Activated CD4-positive, alpha-beta T cell treated with anti-CD3 and anti-CD28 coated beads, Interleukin-2, amount 10 ng/mL, durations not matched to agents 7 days and 5 days (primary cell): ENCODE results near the gene RASSF7. TPM values are rescaled to one million over a fixed set of nuclear protein-coding genes. Genes with fewer than 3 reads are reported as not detected.

Experiments used
- CTCF ChIA-PET: fragments of 350-600 bp; sonication (Branson Sonifier 250); formaldehyde crosslinking; loops from one replicate; lab custom pipeline; 2021; ENCODE audit warnings: antibody characterized with exemption; lab: Charles Lee
- POLR2A ChIA-PET: fragments of 350-600 bp; sonication (Branson Sonifier 250); formaldehyde crosslinking; loops from one replicate; lab custom pipeline; 2021; ENCODE audit warnings: antibody characterized with exemption; lab: Charles Lee
- DNase-seq: peaks from one replicate; pipeline ENCODE4 v3.0.0-alpha.2; 2020
- H3K27ac Mint-ChIP-seq: one replicate; pipeline ENCODE4 v1.8.0; 2021; ENCODE audit warnings: mild to moderate bottlenecking, moderate library complexity, mixed read lengths
- H3K27me3 Mint-ChIP-seq: one replicate; pipeline ENCODE4 v1.8.0; 2021; ENCODE audit warnings: mixed read lengths
- H3K36me3 Mint-ChIP-seq: one replicate; pipeline ENCODE4 v1.8.0; 2021; ENCODE audit warnings: low read depth, mixed read lengths
- H3K4me1 Mint-ChIP-seq: one replicate; pipeline ENCODE4 v1.8.0; 2021; ENCODE audit warnings: mixed read lengths
- H3K4me3 Mint-ChIP-seq: one replicate; pipeline ENCODE4 v1.8.0; 2021; ENCODE audit warnings: mild to moderate bottlenecking, moderate library complexity, mixed read lengths
- H3K9me3 Mint-ChIP-seq: one replicate; pipeline ENCODE4 v1.8.0; 2021; ENCODE audit warnings: mixed read lengths
- total RNA-seq, 2 experiments: library from RNA; stranded (reverse); gene quantifications; one replicate each; pipeline ENCODE4 v1.2.3, GENCODE V29; 2021

Gene RASSF7
- total RNA-seq, 2 experiments from 2014 or later: 30.7 to 38.1 TPM

- DNase-seq: no peak
- H3K9me3 Mint-ChIP-seq: no peaks in the 10 kb centered on the region
- no peaks in the 10 kb centered on the region for H3K36me3 Mint-ChIP-seq
- no peak overlapping the region for H3K4me3 Mint-ChIP-seq
- no peaks in the 10 kb centered on the region for H3K4me1 Mint-ChIP-seq
- H3K27ac Mint-ChIP-seq: no peak overlapping the region
- ChIA-PET POLR2A (no interaction called here), CTCF (interaction anchor here (1.1 kb wide), 1 partner anchor 17 kb away, joined by 3 read pairs; no protein-coding TSS in a partner anchor)
- no peaks in the 10 kb centered on the region for H3K27me3 Mint-ChIP-seq
Measured at GRCh38 chr11:550021-550745, 10.6 kb upstream of the RASSF7 start.

GRCh38 chr11:550746-551085, 10.1 kb upstream of the RASSF7 start:
- ChIA-PET CTCF (interaction anchor here (0.6 to 1.1 kb wide), 3 partner anchors 18 to 1871 kb away, joined by 3 to 4 read pairs (median 3); no protein-coding TSS in a partner anchor), POLR2A (no interaction called here)
- H3K4me1 Mint-ChIP-seq: no peaks in the 10 kb centered on the region
- no peaks in the 10 kb centered on the region for H3K27me3 Mint-ChIP-seq
- H3K36me3 Mint-ChIP-seq: no peaks in the 10 kb centered on the region
- H3K27ac Mint-ChIP-seq: no peak overlapping the region
- DNase-seq: no peak
- H3K9me3 Mint-ChIP-seq: no peaks in the 10 kb centered on the region
- H3K4me3 Mint-ChIP-seq: no peak overlapping the region

- Mint-ChIP-seq H3K4me1 (no peaks in the 10 kb centered on the region), H3K36me3 (no peaks in the 10 kb centered on the region), H3K4me3 (no peak overlapping the region), H3K27ac (no peak overlapping the region), H3K9me3 (no peaks in the 10 kb centered on the region), H3K27me3 (peaks cover under 1% of the 10 kb centered on the region)
- CTCF ChIA-PET: interaction anchor here (0.6 to 1.1 kb wide), 3 partner anchors 18 to 1871 kb away, joined by 3 to 4 read pairs (median 3); no protein-coding TSS in a partner anchor
- POLR2A ChIA-PET: no interaction called here
- no peak for DNase-seq
Measured at GRCh38 chr11:551131-551530, 9.6 kb upstream of the RASSF7 start.

GRCh38 chr11:551596-551995, 9.2 kb upstream of the RASSF7 start:
- DNase-seq: no peak
- Mint-ChIP-seq H3K27me3 (peaks cover 5% of the 10 kb centered on the region), H3K27ac (no peak overlapping the region), H3K9me3 (no peaks in the 10 kb centered on the region), H3K36me3 (no peaks in the 10 kb centered on the region), H3K4me3 (no peak overlapping the region), H3K4me1 (peaks cover 2% of the 10 kb centered on the region)
- CTCF ChIA-PET: interaction anchor here (0.9 to 1.6 kb wide), 2 partner anchors 16 to 33 kb away, joined by 3 read pairs; partner anchors contain the start of gene HRAS
- POLR2A ChIA-PET: no interaction called here

- H3K36me3 Mint-ChIP-seq: no peaks in the 10 kb centered on the region
- H3K27ac Mint-ChIP-seq: no peak overlapping the region
- peaks cover 3% of the 10 kb centered on the region for H3K4me1 Mint-ChIP-seq
- H3K9me3 Mint-ChIP-seq: no peaks in the 10 kb centered on the region
- peaks cover 18% of the 10 kb centered on the region for H3K27me3 Mint-ChIP-seq
- H3K4me3 Mint-ChIP-seq: no peak overlapping the region
- ChIA-PET CTCF (interaction anchor here (1.5 to 1.8 kb wide), 3 partner anchors 18 to 28 kb away, joined by 3 to 5 read pairs (median 3); partner anchors contain the start of gene HRAS), POLR2A (interaction anchor here (0.5 kb wide), 1 partner anchor 143 kb away, joined by 3 read pairs; no protein-coding TSS in a partner anchor)
- DNase-seq: no peak
Measured at GRCh38 chr11:553083-553987, 7.4 kb upstream of the RASSF7 start.

- H3K4me1 Mint-ChIP-seq: peaks cover 3% of the 10 kb centered on the region
- H3K27ac Mint-ChIP-seq: no peak overlapping the region
- DNase-seq: no peak
- H3K27me3 Mint-ChIP-seq: peaks cover 18% of the 10 kb centered on the region
- no peak overlapping the region for H3K4me3 Mint-ChIP-seq
- CTCF ChIA-PET: interaction anchor here (0.6 to 3.0 kb wide), 10 partner anchors 8 to 172 kb away, joined by 3 to 19 read pairs (median 5); partner anchors contain the start of genes DEAF1, HRAS and TMEM80
- H3K9me3 Mint-ChIP-seq: no peaks in the 10 kb centered on the region
- no peaks in the 10 kb centered on the region for H3K36me3 Mint-ChIP-seq
- POLR2A ChIA-PET: no interaction called here
Measured at GRCh38 chr11:553988-554340, 6.8 kb upstream of the RASSF7 start.

GRCh38 chr11:554428-555226, 6.1 kb upstream of the RASSF7 start:
- ChIA-PET CTCF (interaction anchor here (0.6 to 3.0 kb wide), 22 partner anchors 9 to 191 kb away, joined by 3 to 19 read pairs (median 4); partner anchors contain the start of genes DEAF1, HRAS, LRRC56 and TMEM80), POLR2A (no interaction called here)
- H3K27ac Mint-ChIP-seq: no peak overlapping the region
- peaks cover 3% of the 10 kb centered on the region for H3K4me1 Mint-ChIP-seq
- no peak overlapping the region for H3K4me3 Mint-ChIP-seq
- peaks cover 18% of the 10 kb centered on the region for H3K27me3 Mint-ChIP-seq
- no peaks in the 10 kb centered on the region for H3K36me3 Mint-ChIP-seq
- no peaks in the 10 kb centered on the region for H3K9me3 Mint-ChIP-seq
- DNase-seq: peak; percentile 74

GRCh38 chr11:555227-555779, 5.5 kb upstream of the RASSF7 start:
- Mint-ChIP-seq H3K9me3 (no peaks in the 10 kb centered on the region), H3K27me3 (peaks cover 20% of the 10 kb centered on the region), H3K27ac (no peak overlapping the region), H3K4me3 (no peak overlapping the region), H3K4me1 (peaks cover 9% of the 10 kb centered on the region), H3K36me3 (no peaks in the 10 kb centered on the region)
- ChIA-PET CTCF (interaction anchor here (0.6 to 3.0 kb wide), 21 partner anchors 8 to 190 kb away, joined by 3 to 19 read pairs (median 4); partner anchors contain the start of genes DEAF1, LRRC56 and TMEM80), POLR2A (no interaction called here)
- DNase-seq: no peak

- peak overlapping the region; percentile 54 for H3K27ac Mint-ChIP-seq
- H3K9me3 Mint-ChIP-seq: no peaks in the 10 kb centered on the region
- no peaks in the 10 kb centered on the region for H3K36me3 Mint-ChIP-seq
- no peak overlapping the region for H3K4me3 Mint-ChIP-seq
- CTCF ChIA-PET: interaction anchor here (0.6 to 3.0 kb wide), 15 partner anchors 8 to 170 kb away, joined by 3 to 19 read pairs (median 7); partner anchors contain the start of genes DEAF1 and TMEM80
- peaks cover 9% of the 10 kb centered on the region for H3K4me1 Mint-ChIP-seq
- DNase-seq: no peak
- peaks cover 20% of the 10 kb centered on the region for H3K27me3 Mint-ChIP-seq
- POLR2A ChIA-PET: no interaction called here
Measured at GRCh38 chr11:555780-556661, 4.7 kb upstream of the RASSF7 start.

- H3K4me3 Mint-ChIP-seq: no peak overlapping the region
- peak overlapping the region; percentile 54 for H3K27ac Mint-ChIP-seq
- no peak for DNase-seq
- H3K36me3 Mint-ChIP-seq: no peaks in the 10 kb centered on the region
- CTCF ChIA-PET: interaction anchor here (0.6 to 3.0 kb wide), 7 partner anchors 15 to 205 kb away, joined by 3 to 19 read pairs (median 7); partner anchors contain the start of genes DEAF1 and TMEM80
- peaks cover 11% of the 10 kb centered on the region for H3K4me1 Mint-ChIP-seq
- peaks cover 20% of the 10 kb centered on the region for H3K27me3 Mint-ChIP-seq
- no peaks in the 10 kb centered on the region for H3K9me3 Mint-ChIP-seq
- POLR2A ChIA-PET: interaction anchor here (0.6 kb wide), 1 partner anchor 19 kb away, joined by 4 read pairs; no protein-coding TSS in a partner anchor
Measured at GRCh38 chr11:556662-557256, 4.0 kb upstream of the RASSF7 start.
